Measurements from ENCODE around the gene RBL1.

The RBL1 gene

GRCh38 chr20:36975099-36975818, 120.5 kb downstream of the RBL1 start:
- Histone ChIP-seq H3K36me3 (ENCODE audit: control insufficient read depth, insufficient read depth, low read length) (no peaks in the 10 kb centered on the region), H3K27me3 (replicated peaks; ENCODE audit: control insufficient read depth, insufficient read depth, low read length) (no peaks in the 10 kb centered on the region), H3K4me3 (replicated peaks; ENCODE audit: low read depth, low read length) (no peak overlapping the region)
- no peak for DNase-seq (ENCODE audit: extremely low read depth, insufficient read length)
- TF ChIP-seq, protein P1, sequence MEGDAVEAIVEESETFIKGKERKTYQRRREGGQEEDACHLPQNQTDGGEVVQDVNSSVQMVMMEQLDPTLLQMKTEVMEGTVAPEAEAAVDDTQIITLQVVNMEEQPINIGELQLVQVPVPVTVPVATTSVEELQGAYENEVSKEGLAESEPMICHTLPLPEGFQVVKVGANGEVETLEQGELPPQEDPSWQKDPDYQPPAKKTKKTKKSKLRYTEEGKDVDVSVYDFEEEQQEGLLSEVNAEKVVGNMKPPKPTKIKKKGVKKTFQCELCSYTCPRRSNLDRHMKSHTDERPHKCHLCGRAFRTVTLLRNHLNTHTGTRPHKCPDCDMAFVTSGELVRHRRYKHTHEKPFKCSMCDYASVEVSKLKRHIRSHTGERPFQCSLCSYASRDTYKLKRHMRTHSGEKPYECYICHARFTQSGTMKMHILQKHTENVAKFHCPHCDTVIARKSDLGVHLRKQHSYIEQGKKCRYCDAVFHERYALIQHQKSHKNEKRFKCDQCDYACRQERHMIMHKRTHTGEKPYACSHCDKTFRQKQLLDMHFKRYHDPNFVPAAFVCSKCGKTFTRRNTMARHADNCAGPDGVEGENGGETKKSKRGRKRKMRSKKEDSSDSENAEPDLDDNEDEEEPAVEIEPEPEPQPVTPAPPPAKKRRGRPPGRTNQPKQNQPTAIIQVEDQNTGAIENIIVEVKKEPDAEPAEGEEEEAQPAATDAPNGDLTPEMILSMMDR (IDR thresholded peaks at IDR 0.05; ENCODE audit: insufficient read depth, low read length, poor library complexity, severe bottlenecking) = no peak

DNA sequence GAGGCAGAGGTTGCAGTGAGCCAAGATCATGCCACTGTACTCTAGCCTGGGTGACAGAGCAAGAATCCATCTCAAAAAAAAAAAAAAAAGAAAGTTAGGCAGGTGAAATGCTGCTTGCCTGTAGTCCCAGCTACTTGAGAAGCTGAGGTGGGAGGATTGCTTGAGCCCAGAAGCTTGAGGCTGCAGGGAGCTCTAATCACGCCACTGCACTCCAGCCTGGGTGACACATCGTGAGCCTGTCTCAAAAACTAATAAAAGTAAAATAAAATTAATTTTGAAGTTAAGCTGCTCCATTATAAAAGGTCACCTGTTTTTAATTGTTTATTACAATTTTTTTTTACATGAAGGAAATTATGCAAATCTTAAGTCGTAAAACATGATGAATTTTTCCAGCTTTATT, 121.1 kb downstream of the RBL1 start:
- TF ChIP-seq, protein P1 (IDR thresholded peaks at IDR 0.05; ENCODE audit: insufficient read depth, low read length, poor library complexity, severe bottlenecking) = no peak
- no peak for DNase-seq (ENCODE audit: extremely low read depth, insufficient read length)
- Histone ChIP-seq H3K36me3 (ENCODE audit: control insufficient read depth, insufficient read depth, low read length) (no peaks in the 10 kb centered on the region), H3K4me3 (replicated peaks; ENCODE audit: low read depth, low read length) (no peak overlapping the region), H3K27me3 (replicated peaks; ENCODE audit: control insufficient read depth, insufficient read depth, low read length) (no peaks in the 10 kb centered on the region)

GRCh38 chr20:36971103-36971502, 124.7 kb downstream of the RBL1 start:
- H3K36me3 ChIP-seq (ENCODE audit: control insufficient read depth, insufficient read depth, low read length) = no peaks in the 10 kb centered on the region
- TF ChIP-seq, protein P1 (IDR thresholded peaks at IDR 0.05; ENCODE audit: insufficient read depth, low read length, poor library complexity, severe bottlenecking) = no peak
- no peak for DNase-seq (ENCODE audit: extremely low read depth, insufficient read length)

GRCh38 chr20:36969478-36970186, 126.2 kb downstream of the RBL1 start:
- TF ChIP-seq, protein P1 (IDR thresholded peaks at IDR 0.05; ENCODE audit: insufficient read depth, low read length, poor library complexity, severe bottlenecking) = no peak

More at GRCh38 chr20:36971103-36971502, 124.7 kb downstream of the RBL1 start:
- no peaks in the 10 kb centered on the region for H3K27me3 ChIP-seq (replicated peaks; ENCODE audit: control insufficient read depth, insufficient read depth, low read length)
- no peak overlapping the region for H3K4me3 ChIP-seq (replicated peaks; ENCODE audit: low read depth, low read length)

GRCh38 chr20:36969051-36969450, 126.7 kb downstream of the RBL1 start:
- no peak for DNase-seq (ENCODE audit: extremely low read depth, insufficient read length)
- Histone ChIP-seq H3K27me3 (replicated peaks; ENCODE audit: control insufficient read depth, insufficient read depth, low read length) (no peaks in the 10 kb centered on the region), H3K4me3 (replicated peaks; ENCODE audit: low read depth, low read length) (no peak overlapping the region), H3K36me3 (ENCODE audit: control insufficient read depth, insufficient read depth, low read length) (no peaks in the 10 kb centered on the region)
- TF ChIP-seq, protein P1 (IDR thresholded peaks at IDR 0.05; ENCODE audit: insufficient read depth, low read length, poor library complexity, severe bottlenecking) = no peak

More at GRCh38 chr20:36969478-36970186, 126.2 kb downstream of the RBL1 start:
- no peak for DNase-seq (ENCODE audit: extremely low read depth, insufficient read length)
- Histone ChIP-seq H3K27me3 (replicated peaks; ENCODE audit: control insufficient read depth, insufficient read depth, low read length) (no peaks in the 10 kb centered on the region), H3K36me3 (ENCODE audit: control insufficient read depth, insufficient read depth, low read length) (no peaks in the 10 kb centered on the region), H3K4me3 (replicated peaks; ENCODE audit: low read depth, low read length) (no peak overlapping the region)
